Spleen (tissue), 11 donors: ENCODE measurements around the gene TSC22D2. TPM values are rescaled to one million over a fixed set of nuclear protein-coding genes. Genes with fewer than 3 reads are reported as not detected.
"Not testable (repeated sequence)": the region's sequence is repeated elsewhere in the genome, so short reads cannot be mapped to it uniquely, and the experiment has no call there.

Experiments
- DNase-seq: peaks from one replicate; pipeline ENCODE4 v3.0.0-alpha.2; 2020
- H3K27ac ChIP-seq, 8 donors: fragments of 200-600 bp; sonication (generic) in 7 of 8; 1 replicate in 4 of 8; 2 replicates in 4 of 8; pipeline versions ENCODE4 v1.5.0 to v1.8.0; 2016 to 2021; ENCODE audit warnings: inconsistent platforms in 4 of 8, mild to moderate bottlenecking in 4 of 8, moderate library complexity in 1 of 8
- H3K27me3 ChIP-seq, 7 donors: fragments of 200-600 bp; sonication (generic) in 6 of 7; replicated peaks in 1 of 7; 1 replicate in 4 of 7; 2 replicates in 3 of 7; pipeline versions ENCODE4 v1.5.0 to v1.8.0; 2016 to 2021; ENCODE audit warnings: inconsistent platforms in 3 of 7, mild to moderate bottlenecking in 1 of 7
- H3K36me3 ChIP-seq, 6 donors: fragments of 200-600 bp; sonication (generic) in 5 of 6; 1 replicate in 4 of 6; 2 replicates in 2 of 6; pipeline versions ENCODE4 v1.5.0 to v1.8.0; 2016 to 2021; ENCODE audit warnings: inconsistent platforms in 2 of 6
- H3K4me1 ChIP-seq, 6 donors: fragments of 200-600 bp; sonication (generic) in 5 of 6; 1 replicate in 3 of 6; 2 replicates in 3 of 6; pipeline versions ENCODE4 v1.5.0 to v1.8.0; 2016 to 2021; ENCODE audit warnings: inconsistent platforms in 3 of 6
- H3K4me3 ChIP-seq, 8 donors: fragments of 200-600 bp; sonication (generic) in 7 of 8; 1 replicate in 4 of 8; 2 replicates in 4 of 8; pipeline versions ENCODE4 v1.5.0 to v1.8.0; 2016 to 2021; ENCODE audit warnings: inconsistent platforms in 4 of 8, mild to moderate bottlenecking in 4 of 8, moderate library complexity in 2 of 8
- H3K9me3 ChIP-seq, 8 donors: fragments of 200-600 bp; sonication (generic) in 7 of 8; 1 replicate in 4 of 8; 2 replicates in 4 of 8; pipeline versions ENCODE4 v1.5.0 to v1.8.0; 2016 to 2021; ENCODE audit warnings: inconsistent platforms in 4 of 8
- CTCF ChIP-seq, 11 experiments: fragments of 200-600 bp in 7 of 11; fragments of 450-650 bp in 4 of 11; sonication (generic) in 4 of 11; IDR thresholded peaks in 8 of 11; conservative IDR thresholded peaks in 3 of 11; 1 replicate in 7 of 11; 2 replicates in 4 of 11; pipeline versions ENCODE4 v1.4.0 to v1.8.0; 2016 to 2021; ENCODE audit warnings: antibody characterized with exemption in 11 of 11, inconsistent platforms in 4 of 11, mild to moderate bottlenecking in 1 of 11
- POLR2A ChIP-seq, 3 donors: fragments of 450-650 bp; IDR thresholded peaks; one replicate each; pipeline ENCODE4 v1.5.1; 2017; ENCODE audit warnings: antibody characterized with exemption in 3 of 3, mild to moderate bottlenecking in 1 of 3
- POLR2AphosphoS5 ChIP-seq, 3 donors: sonication (generic); formaldehyde crosslinking; IDR thresholded peaks; one replicate each; pipeline ENCODE4 v1.5.1; 2017; ENCODE audit warnings: antibody characterized with exemption in 3 of 3
- WGBS, 5 donors: extraction: QIAGEN DNeasy Blood & Tissue Kit in 3 of 5; methylation state at CpG; one replicate each; pipeline versions ENCODE4 v1.1.5 to v1.1.7; 2013 to 2018; 5-methylcytosine and 5-hydroxymethylcytosine counted together
- intact Hi-C: fragments of 100-400 bp; cut with DNase I; formaldehyde crosslinking; loops from one replicate; pipeline ENCODE4 v1.15.0; 2023; ENCODE audit warnings: low total_unique reads
- polyA plus RNA-seq, 3 donors: library from polyadenylated mRNA; stranded (reverse); fragments of 200-250 nt; gene quantifications; one replicate each; pipeline ENCODE4 v1.2.1, GENCODE V29; 2013
- total RNA-seq, 7 donors: library from RNA; depleted of rRNA in 3 of 7; stranded (reverse); fragments of >200 nt in 3 of 7; fragmentation: NEBNext Ultra II Directional in 4 of 7; extraction: Animal tissue kit (Norgen Biotek cat#: 25700) in 4 of 7; gene quantifications; one replicate each; pipeline versions ENCODE4 v1.1.0 to v1.2.1, GENCODE V29; 2016 to 2021
- donor health status: healthy with polysubstance abuse.
- donor health status: DM: no; HTN: no; CAD: no; lungs with moderate emphysema.
- donor health status: DM: no; HTN: no; CAD: no.
- donor health status: Bipolar disorder and iron deficiency.
- donor health status: healthy.
- donor health status: DM: no; HTN: no; CAD: no.
- donor health status: DM: yes; HTN: yes; CAD: no.

TSC22D2 gene
- total and polyA plus RNA-seq, 10 donors = 8.4 to 34.8 (median 26.2) TPM

- Histone ChIP-seq H3K27ac (no peak overlapping the region), H3K4me1 (peaks cover 0 to 12% (median 8%) of the 10 kb centered on the region in 6 donors), H3K9me3 (peaks cover 0 to 17% (median 10%) of the 10 kb centered on the region in 8 donors), H3K4me3 (no peak overlapping the region), H3K27me3 (no peaks in the 10 kb centered on the region), H3K36me3 (no peaks in the 10 kb centered on the region)
- WGBS, 5 donors = 51 to 82% (median 72%) methylated on average over 2 of the region's 2 CpGs
- DNase-seq = no peak
- intact Hi-C loops = loop anchor here (5.0 kb wide), 1 partner anchor 86 kb away; no protein-coding TSS in a partner anchor
- no peak for TF ChIP-seq CTCF (IDR thresholded peaks at IDR 0.05 in 8 of 11, conservative IDR thresholded peaks at IDR 0.05 in 3 of 11)
- TF ChIP-seq POLR2A (IDR thresholded peaks at IDR 0.05) = no peak
- TF ChIP-seq POLR2AphosphoS5 (IDR thresholded peaks at IDR 0.05) = no peak
Observed at GRCh38 chr3:150497956-150498355, 89.9 kb downstream of the TSC22D2 start.

GRCh38 chr3:150500960-150501359, 92.9 kb downstream of the TSC22D2 start:
- DNase-seq, H3K27me3 ChIP-seq, H3K4me1 ChIP-seq, H3K4me3 ChIP-seq, H3K36me3 ChIP-seq, H3K27ac ChIP-seq, intact Hi-C loops: not testable (repeated sequence)
- 90 to 100% (median 100%) methylated on average over 1 of the region's 1 CpG for WGBS, 5 donors
- peaks cover 0 to 17% (median 10%) of the 10 kb centered on the region in 8 donors for H3K9me3 ChIP-seq

GRCh38 chr3:150503402-150504099, 95.5 kb downstream of the TSC22D2 start:
- Histone ChIP-seq H3K27me3 (no peaks in the 10 kb centered on the region), H3K9me3 (peaks cover 0 to 26% (median 13%) of the 10 kb centered on the region in 8 donors), H3K36me3 (no peaks in the 10 kb centered on the region), H3K27ac (no peak overlapping the region), H3K4me1 (no peaks in the 10 kb centered on the region), H3K4me3 (no peak overlapping the region)
- WGBS, 5 donors = 91 to 98% (median 93%) methylated on average over 4 to 5 of the region's 5 CpGs
- intact Hi-C loops = no loop called here
- no peak for TF ChIP-seq CTCF (IDR thresholded peaks at IDR 0.05 in 8 of 11, conservative IDR thresholded peaks at IDR 0.05 in 3 of 11)
- TF ChIP-seq POLR2AphosphoS5 (IDR thresholded peaks at IDR 0.05) = no peak
- no peak for TF ChIP-seq POLR2A (IDR thresholded peaks at IDR 0.05)
- no peak for DNase-seq

GRCh38 chr3:150504483-150504882, 96.4 kb downstream of the TSC22D2 start:
- Histone ChIP-seq H3K4me1 (no peaks in the 10 kb centered on the region), H3K4me3 (no peak overlapping the region), H3K27me3 (no peaks in the 10 kb centered on the region), H3K9me3 (peaks cover 0 to 26% (median 13%) of the 10 kb centered on the region in 8 donors), H3K27ac (no peak overlapping the region), H3K36me3 (no peaks in the 10 kb centered on the region)
- TF ChIP-seq CTCF (IDR thresholded peaks at IDR 0.05 in 8 of 11, conservative IDR thresholded peaks at IDR 0.05 in 3 of 11) (no peak), POLR2AphosphoS5 (IDR thresholded peaks at IDR 0.05) (no peak)
- intact Hi-C loops = no loop called here
- no peak for DNase-seq
- 31 to 85% (median 74%) methylated on average over 2 to 3 of the region's 3 CpGs for WGBS, 5 donors
